Endothelial cell of umbilical vein (primary cell): ENCODE results near the gene NUB1.

Experiments used
- CTCF ChIP-seq, 2 donors: IDR thresholded peaks; 1 replicate in 1 of 2; 2 replicates in 1 of 2; pipeline ENCODE4 v1.5.1; 2011; ENCODE audit warnings: low read length in 2 of 2, mild to moderate bottlenecking in 2 of 2, moderate library complexity in 2 of 2, control low read depth in 1 of 2, inconsistent platforms in 1 of 2, low read depth in 1 of 2; ENCODE audit not compliant: insufficient read depth in 1 of 2; ENCODE audit errors: extremely low read depth in 1 of 2
- EZH2 ChIP-seq: IDR thresholded peaks from 2 replicates; pipeline ENCODE4 v1.6.1; 2012; ENCODE audit warnings: borderline replicate concordance, low read depth, mild to moderate bottlenecking, moderate library complexity, low read length, inconsistent platforms; ENCODE audit not compliant: severe bottlenecking
- FOS ChIP-seq: IDR thresholded peaks from 2 replicates; pipeline ENCODE4 v1.6.1; 2011; ENCODE audit warnings: mild to moderate bottlenecking, low read length, moderate library complexity, borderline replicate concordance; ENCODE audit not compliant: insufficient read depth
- GATA2 ChIP-seq: IDR thresholded peaks from 2 replicates; pipeline ENCODE4 v1.7.0; 2011; ENCODE audit warnings: low read depth, mild to moderate bottlenecking, moderate library complexity, mixed read lengths, low read length; ENCODE audit not compliant: insufficient read length, insufficient read depth
- JUN ChIP-seq: IDR thresholded peaks from 2 replicates; pipeline ENCODE4 v1.6.1; 2011; ENCODE audit warnings: borderline replicate concordance, low read depth; ENCODE audit not compliant: insufficient read length, insufficient read depth
- MYC ChIP-seq: IDR thresholded peaks from one replicate; pipeline ENCODE4 v1.6.1; 2011; ENCODE audit warnings: mild to moderate bottlenecking, low read depth, low read length
- POLR2A ChIP-seq: IDR thresholded peaks from 2 replicates; pipeline ENCODE4 v1.6.1; 2012; ENCODE audit warnings: low read depth, mild to moderate bottlenecking, control low read depth, low read length
- POLR2AphosphoS5 ChIP-seq: IDR thresholded peaks from 2 replicates; pipeline ENCODE4 v1.6.1; 2012; ENCODE audit warnings: low read depth, mild to moderate bottlenecking, control low read depth, low read length, moderate library complexity; ENCODE audit not compliant: insufficient read depth
- TF ChIP-seq, protein P1 (sequence below): IDR thresholded peaks from 2 replicates; pipeline ENCODE4 v1.6.1; 2011; ENCODE audit not compliant: insufficient read depth, insufficient read length

- TF ChIP-seq CTCF (IDR thresholded peaks at IDR 0.05; ENCODE audit: extremely low read depth in 1 of 2, insufficient read depth in 1 of 2, low read depth in 1 of 2, low read length in 2 of 2) (no peak), POLR2A (no peak), POLR2AphosphoS5 (no peak), JUN (no peak), EZH2 (no peak), MYC (no peak), FOS (no peak), GATA2 (no peak)
- TF ChIP-seq, protein P1, sequence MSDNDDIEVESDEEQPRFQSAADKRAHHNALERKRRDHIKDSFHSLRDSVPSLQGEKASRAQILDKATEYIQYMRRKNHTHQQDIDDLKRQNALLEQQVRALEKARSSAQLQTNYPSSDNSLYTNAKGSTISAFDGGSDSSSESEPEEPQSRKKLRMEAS, result no peak
Observed at GRCh38 chr7:151346470-151346769, 4.8 kb downstream of the NUB1 start.
